Peyer's patch (tissue), 4 donors: Measurements from ENCODE around the gene KLK11.

ENCODE experiments used
- CTCF ChIP-seq, 6 experiments: fragments of 450-650 bp in 4 of 6; fragments of 200-600 bp in 2 of 6; sonication (generic) in 1 of 6; IDR thresholded peaks; one replicate each; pipeline ENCODE4 v1.5.1; 2017 to 2019; ENCODE audit warnings: antibody characterized with exemption in 6 of 6, mild to moderate bottlenecking in 3 of 6, moderate library complexity in 1 of 6
- POLR2A ChIP-seq, 2 donors: fragments of 450-650 bp; IDR thresholded peaks; one replicate each; pipeline ENCODE4 v1.5.1; 2017; ENCODE audit warnings: antibody characterized with exemption in 2 of 2, mild to moderate bottlenecking in 2 of 2, moderate library complexity in 2 of 2

GRCh38 chr19:51070334-51071094, 44.1 kb upstream of the KLK11 start:
- TF ChIP-seq CTCF (IDR thresholded peaks at IDR 0.05) (no peak), POLR2A (IDR thresholded peaks at IDR 0.05) (no peak)
